Astrocyte of the cerebellum (primary cell): Measurements from ENCODE around the gene LCP2.

Experiments
- DNase-seq: peaks from one replicate; pipeline ENCODE4 v3.0.0-alpha.2; 2011; ENCODE audit warnings: low read depth
- H3K4me3 ChIP-seq: 2 replicates; pipeline ENCODE4 v1.5.1; 2011; ENCODE audit warnings: mild to moderate bottlenecking, low read depth, low read length, moderate library complexity
- CTCF ChIP-seq: IDR thresholded peaks from 2 replicates; pipeline ENCODE4 v1.5.1; 2012; ENCODE audit warnings: low read length, low read depth, moderate library complexity, mild to moderate bottlenecking; ENCODE audit errors: missing control alignments
- in situ Hi-C: cut with HindIII; loops from 2 replicates; pipeline ENCODE4 v1.10.0; 2017; ENCODE audit warnings: low sequenced_read_pairs

LCP2 gene

GRCh38 chr5:170339780-170340167, 42.2 kb upstream of the LCP2 start:
- in situ Hi-C loops, result no loop called here
- no peak overlapping the region for H3K4me3 ChIP-seq
- no peak for TF ChIP-seq CTCF
- DNase-seq, result no peak

GRCh38 chr5:170338933-170339779, 41.6 kb upstream of the LCP2 start:
- DNase-seq, result no peak
- in situ Hi-C loops, result no loop called here
- no peak overlapping the region for H3K4me3 ChIP-seq
- TF ChIP-seq CTCF, result no peak

- DNase-seq, result no peak
- TF ChIP-seq CTCF, result no peak
- H3K4me3 ChIP-seq, result no peak overlapping the region
- in situ Hi-C loops, result no loop called here
Measured at GRCh38 chr5:170338291-170338690, 40.7 kb upstream of the LCP2 start.

GRCh38 chr5:170337045-170337733, 39.6 kb upstream of the LCP2 start:
- DNase-seq, result no peak
- no peak overlapping the region for H3K4me3 ChIP-seq
- in situ Hi-C loops, result no loop called here
- no peak for TF ChIP-seq CTCF

- in situ Hi-C loops, result no loop called here
- no peak overlapping the region for H3K4me3 ChIP-seq
- no peak for DNase-seq
- TF ChIP-seq CTCF, result no peak
Measured at GRCh38 chr5:170336065-170336464, 38.5 kb upstream of the LCP2 start.

GRCh38 chr5:170334626-170335025, 37.0 kb upstream of the LCP2 start:
- DNase-seq, result no peak
- no peak for TF ChIP-seq CTCF
- H3K4me3 ChIP-seq, result no peak overlapping the region
- in situ Hi-C loops, result no loop called here
